ENCODE results near the gene ALDH1A1. TPM values are rescaled to one million over a fixed set of nuclear protein-coding genes. Genes with fewer than 3 reads are reported as not detected.

ALDH1A1 gene
- total and polyA plus RNA-seq, 2 donors (not counting 3 experiments of a cell fraction or from before 2014, with no cell fraction given): 91.1 to 287 TPM

DNA sequence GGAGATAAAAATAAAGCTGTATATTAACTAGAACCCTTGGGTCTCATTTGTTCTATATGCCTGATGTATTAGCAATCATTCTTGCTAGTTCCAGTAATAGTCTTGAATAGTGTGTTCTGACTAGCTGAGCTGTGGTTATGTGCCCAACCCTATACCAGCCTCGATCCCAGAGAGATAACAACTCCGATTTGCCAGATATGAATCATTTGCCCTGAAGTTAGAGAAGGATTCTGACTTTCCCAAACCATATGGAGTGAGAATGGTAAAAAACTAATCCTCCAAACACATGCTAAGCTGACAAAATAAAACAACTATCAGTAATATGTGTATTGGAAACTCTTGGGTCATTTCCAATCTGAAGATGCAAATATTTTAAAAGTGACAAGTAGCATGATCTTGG, 64.8 kb downstream of the ALDH1A1 start:
- no peak for DNase-seq (ENCODE audit: low read depth, low spot score)
- TF ChIP-seq POLR2A (IDR thresholded peaks at IDR 0.05; ENCODE audit: low read depth, low read length): no peak
- no peak for TF ChIP-seq JUN (IDR thresholded peaks at IDR 0.05; ENCODE audit: borderline replicate concordance, insufficient read depth, insufficient read length, low read depth)
- TF ChIP-seq GATA2 (IDR thresholded peaks at IDR 0.05; ENCODE audit: insufficient read depth, insufficient read length, low read depth, low read length): no peak
- no peak for TF ChIP-seq FOS (IDR thresholded peaks at IDR 0.05; ENCODE audit: borderline replicate concordance, insufficient read depth, low read length)
- TF ChIP-seq, protein P1, sequence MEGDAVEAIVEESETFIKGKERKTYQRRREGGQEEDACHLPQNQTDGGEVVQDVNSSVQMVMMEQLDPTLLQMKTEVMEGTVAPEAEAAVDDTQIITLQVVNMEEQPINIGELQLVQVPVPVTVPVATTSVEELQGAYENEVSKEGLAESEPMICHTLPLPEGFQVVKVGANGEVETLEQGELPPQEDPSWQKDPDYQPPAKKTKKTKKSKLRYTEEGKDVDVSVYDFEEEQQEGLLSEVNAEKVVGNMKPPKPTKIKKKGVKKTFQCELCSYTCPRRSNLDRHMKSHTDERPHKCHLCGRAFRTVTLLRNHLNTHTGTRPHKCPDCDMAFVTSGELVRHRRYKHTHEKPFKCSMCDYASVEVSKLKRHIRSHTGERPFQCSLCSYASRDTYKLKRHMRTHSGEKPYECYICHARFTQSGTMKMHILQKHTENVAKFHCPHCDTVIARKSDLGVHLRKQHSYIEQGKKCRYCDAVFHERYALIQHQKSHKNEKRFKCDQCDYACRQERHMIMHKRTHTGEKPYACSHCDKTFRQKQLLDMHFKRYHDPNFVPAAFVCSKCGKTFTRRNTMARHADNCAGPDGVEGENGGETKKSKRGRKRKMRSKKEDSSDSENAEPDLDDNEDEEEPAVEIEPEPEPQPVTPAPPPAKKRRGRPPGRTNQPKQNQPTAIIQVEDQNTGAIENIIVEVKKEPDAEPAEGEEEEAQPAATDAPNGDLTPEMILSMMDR (IDR thresholded peaks at IDR 0.05; ENCODE audit: extremely low read depth in 1 of 2, insufficient read depth in 1 of 2, low read depth in 1 of 2, low read length in 2 of 2): no peak
- TF ChIP-seq, protein P2, sequence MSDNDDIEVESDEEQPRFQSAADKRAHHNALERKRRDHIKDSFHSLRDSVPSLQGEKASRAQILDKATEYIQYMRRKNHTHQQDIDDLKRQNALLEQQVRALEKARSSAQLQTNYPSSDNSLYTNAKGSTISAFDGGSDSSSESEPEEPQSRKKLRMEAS (IDR thresholded peaks at IDR 0.05; ENCODE audit: insufficient read depth, insufficient read length): no peak
- no peak for TF ChIP-seq MYC (IDR thresholded peaks at IDR 0.05; ENCODE audit: low read depth, low read length)
- no peak for TF ChIP-seq EZH2 (IDR thresholded peaks at IDR 0.05; ENCODE audit: borderline replicate concordance, low read depth, low read length, severe bottlenecking)
- no peak for TF ChIP-seq POLR2AphosphoS5 (IDR thresholded peaks at IDR 0.05; ENCODE audit: insufficient read depth, low read depth, low read length)
- CTCF ChIA-PET: no interaction called here

More for the DNA sequence above, 64.8 kb downstream of the ALDH1A1 start:
- Histone ChIP-seq H3K4me3 (replicated peaks in 1 of 3; ENCODE audit: insufficient read depth in 1 of 3, low read depth in 1 of 3, low read length in 3 of 3) (no peak overlapping the region), H3K9me1 (replicated peaks; ENCODE audit: control insufficient read depth, extremely low read depth, insufficient read depth, low read length) (no peaks in the 10 kb centered on the region), H3K27ac (ENCODE audit: insufficient read depth, low read depth, low read length) (no peak overlapping the region), H3K27me3 (ENCODE audit: control insufficient read depth in 2 of 2, insufficient read depth in 2 of 2, low read length in 2 of 2) (no peaks in the 10 kb centered on the region), H3K36me3 (ENCODE audit: control insufficient read depth in 2 of 2, extremely low read depth in 1 of 2, insufficient read depth in 2 of 2, low read length in 2 of 2) (no peaks in the 10 kb centered on the region), H3K9me3 (replicated peaks; ENCODE audit: control insufficient read depth, insufficient read depth, low read length) (no peaks in the 10 kb centered on the region), H3K4me1 (ENCODE audit: control insufficient read depth, extremely low read depth, insufficient read depth, low read length) (no peaks in the 10 kb centered on the region), H3K79me2 (ENCODE audit: control insufficient read depth, insufficient read depth, low read length) (no peaks in the 10 kb centered on the region), H4K20me1 (replicated peaks; ENCODE audit: control insufficient read depth, extremely low read depth, insufficient read depth, low read length) (no peaks in the 10 kb centered on the region), H3K9ac (replicated peaks; ENCODE audit: extremely low read depth, insufficient read depth, low read length) (no peak overlapping the region), H2AFZ (ENCODE audit: low read depth, low read length) (no peak overlapping the region), H3K4me2 (ENCODE audit: insufficient read depth, low read length) (no peak overlapping the region)
- POLR2A ChIA-PET: no interaction called here
- dilution Hi-C loops (cut with MboI; ENCODE audit: extremely low pct_ligation_motif_present, low sequenced_read_pairs): no loop called here
- BruUV-seq (replicated peaks): no TSS peak
- intact Hi-C loops (cut with micrococcal nuclease): no loop called here
- FAIRE-seq: no peak
